HG03135 (cell line): ENCODE results near the gene CX3CL1.
A peak's percentile ranks its signal among the peaks of the same experiment; 100 is the strongest.
"Not testable (repeated sequence)": the region's sequence is repeated elsewhere in the genome, so short reads cannot be mapped to it uniquely, and the experiment has no call there.

Experiments used
- ATAC-seq: cut with Tn5 transposase; IDR thresholded peaks from one replicate; pipeline ENCODE4 v1.9.1; 2021; ENCODE audit warnings: mild to moderate bottlenecking, moderate library complexity; ENCODE audit not compliant: unreplicated experiment

Gene CX3CL1

DNA sequence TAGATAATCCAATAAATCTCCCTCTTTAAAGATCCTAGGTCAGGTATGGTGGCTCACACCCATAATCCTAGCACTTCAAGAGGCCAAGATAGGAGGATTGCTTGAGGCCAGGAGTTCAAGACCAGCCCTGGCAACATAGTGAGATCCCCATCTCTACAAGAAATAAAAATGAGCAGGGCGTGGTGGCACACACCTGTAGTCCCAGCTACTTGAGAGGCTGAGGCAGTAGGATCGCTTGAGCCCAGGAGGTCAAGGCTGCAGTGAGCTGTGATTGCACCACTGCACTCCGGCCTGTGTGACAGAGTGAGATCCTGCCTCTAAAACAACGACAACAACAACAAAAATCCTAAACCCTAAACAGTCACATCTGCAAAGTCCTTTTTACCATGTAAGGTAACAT is 15.7 kb upstream of the CX3CL1 start:
- ATAC-seq: no peak

DNA sequence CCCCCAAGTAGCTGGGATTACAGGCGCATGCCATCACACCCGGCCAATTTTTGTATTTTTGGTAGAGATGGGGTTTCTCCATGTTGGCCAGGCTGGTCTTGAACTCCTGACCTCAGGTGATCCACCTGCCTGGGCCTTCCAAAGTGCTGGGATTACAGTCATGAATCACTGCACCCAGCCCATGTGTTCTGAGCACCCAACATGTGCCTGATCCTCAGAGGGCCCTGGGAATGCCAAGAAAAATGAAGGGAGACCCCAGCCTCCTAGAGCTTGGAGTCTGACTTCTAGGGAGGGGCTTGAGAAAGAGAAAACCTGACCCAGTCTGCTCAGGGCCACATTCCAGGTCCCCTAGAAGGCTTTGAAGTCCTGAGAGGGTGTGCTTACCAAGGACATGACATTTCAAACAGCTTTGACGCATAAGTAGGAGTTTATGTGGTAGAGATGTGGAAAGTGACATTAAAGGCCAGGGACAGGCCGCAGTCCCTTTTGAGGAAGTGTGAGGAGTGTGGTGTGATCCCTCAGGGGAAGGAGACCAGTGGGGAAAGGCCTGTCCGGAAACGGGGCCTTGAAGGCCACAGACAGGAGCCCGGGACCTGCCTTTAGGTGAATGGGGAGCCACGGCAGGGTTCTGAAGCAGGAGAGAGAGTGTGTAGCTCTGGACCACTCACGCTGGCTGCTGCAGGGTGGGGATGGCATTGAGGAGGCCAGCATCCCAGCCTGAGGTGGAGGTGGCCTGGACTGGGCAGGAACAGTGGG is 14.8 kb upstream of the CX3CL1 start:
- no peak for ATAC-seq

DNA sequence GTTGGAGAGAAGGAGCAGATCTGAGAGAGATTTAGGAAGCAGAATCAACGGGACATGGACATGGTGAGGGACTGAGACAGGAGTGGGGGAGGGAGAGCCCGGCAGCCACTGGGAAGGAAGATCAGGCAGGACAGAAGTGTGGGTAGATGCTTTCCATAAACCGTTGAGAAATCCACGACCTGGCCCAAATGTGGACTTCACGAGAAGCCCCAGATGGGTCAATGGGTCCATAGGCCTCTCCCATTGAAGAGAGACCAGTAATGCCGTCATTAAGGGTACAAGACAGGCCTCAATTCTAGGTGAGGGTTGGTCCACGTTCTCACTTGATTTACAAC is 14.2 kb upstream of the CX3CL1 start:
- no peak for ATAC-seq

DNA sequence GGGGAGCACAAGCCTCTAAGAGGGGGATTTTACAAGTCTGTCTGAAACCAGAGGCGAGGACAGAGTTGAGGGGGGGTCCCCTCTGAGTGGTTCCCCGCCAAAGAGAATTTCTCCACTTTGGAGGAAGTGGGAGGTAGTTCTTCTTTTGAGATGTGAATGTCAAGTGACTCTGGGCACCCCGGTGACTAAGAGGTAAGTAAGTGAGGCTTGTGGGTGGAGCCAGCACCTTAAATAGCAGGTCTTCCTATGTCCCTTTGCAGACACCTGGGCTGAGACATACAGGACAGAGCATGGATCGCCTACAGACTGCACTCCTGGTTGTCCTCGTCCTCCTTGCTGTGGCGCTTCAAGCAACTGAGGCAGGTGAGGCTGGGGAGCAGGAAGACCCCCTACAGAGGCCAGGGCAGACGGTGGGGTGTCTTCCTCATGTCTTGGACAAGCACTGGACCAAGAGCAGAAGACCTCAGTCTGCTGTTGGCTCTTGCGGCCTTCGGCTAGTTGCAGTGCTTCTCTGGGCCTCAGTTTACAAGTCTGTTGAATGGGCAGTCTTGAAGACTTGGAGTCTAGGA is 13.7 kb upstream of the CX3CL1 start, which contains the start of gene CCL22:
CCL22 (plus strand) TSS at position 257 of the 569 bp plus-strand sequence; CDS start at position 291, 34 bp downstream.
- ATAC-seq: no peak

DNA sequence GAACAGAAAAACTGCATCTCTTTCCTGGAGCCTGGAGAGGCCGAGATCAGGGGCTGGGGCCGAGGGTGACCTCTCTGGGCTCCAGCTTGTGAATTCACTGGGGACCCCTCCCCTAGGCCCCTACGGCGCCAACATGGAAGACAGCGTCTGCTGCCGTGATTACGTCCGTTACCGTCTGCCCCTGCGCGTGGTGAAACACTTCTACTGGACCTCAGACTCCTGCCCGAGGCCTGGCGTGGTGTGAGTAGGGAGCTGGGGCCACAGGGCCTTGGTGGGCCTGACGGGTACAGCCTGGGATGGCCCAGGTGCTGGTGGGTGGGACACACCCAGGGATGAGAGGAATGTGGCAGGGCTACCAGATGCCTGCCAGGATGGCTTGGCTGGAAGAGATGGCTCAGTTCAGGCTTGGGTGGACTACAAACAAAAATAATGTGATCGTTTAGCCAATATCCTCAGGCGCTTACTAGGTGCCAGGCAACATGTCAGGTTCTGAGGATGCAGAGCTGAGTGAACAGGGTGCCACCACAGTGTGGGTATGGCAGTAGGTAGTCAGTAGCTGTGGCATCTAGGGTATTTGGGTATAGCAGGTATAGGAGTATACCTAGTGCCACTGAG is 11.9 kb upstream of the CX3CL1 start:
- ATAC-seq: no peak

DNA sequence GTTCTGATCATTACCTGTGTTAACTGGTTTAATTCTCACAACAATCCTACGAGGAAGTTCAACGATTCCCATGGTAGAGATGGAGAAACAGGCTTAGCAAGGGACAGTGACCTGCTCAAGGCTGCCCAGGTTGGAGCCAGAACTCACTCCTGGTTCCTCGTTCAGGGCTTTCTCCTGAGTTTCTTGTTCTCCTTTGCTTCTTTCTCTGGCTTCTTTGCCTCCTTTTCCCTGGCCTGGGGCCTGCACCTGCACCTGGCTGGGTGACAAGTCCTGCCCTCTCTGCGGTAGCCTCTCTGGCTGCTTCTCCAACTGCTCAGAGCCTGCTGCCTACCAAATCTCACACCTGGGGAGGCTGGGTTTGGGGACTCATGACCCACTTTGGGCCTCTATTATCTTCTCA is 10.9 kb upstream of the CX3CL1 start:
- no peak for ATAC-seq

GRCh38 chr16:57364143-57364542 is 8.1 kb upstream of the CX3CL1 start:
- no peak for ATAC-seq

- ATAC-seq: no peak
Measured at GRCh38 chr16:57366544-57367040, 5.7 kb upstream of the CX3CL1 start.

DNA sequence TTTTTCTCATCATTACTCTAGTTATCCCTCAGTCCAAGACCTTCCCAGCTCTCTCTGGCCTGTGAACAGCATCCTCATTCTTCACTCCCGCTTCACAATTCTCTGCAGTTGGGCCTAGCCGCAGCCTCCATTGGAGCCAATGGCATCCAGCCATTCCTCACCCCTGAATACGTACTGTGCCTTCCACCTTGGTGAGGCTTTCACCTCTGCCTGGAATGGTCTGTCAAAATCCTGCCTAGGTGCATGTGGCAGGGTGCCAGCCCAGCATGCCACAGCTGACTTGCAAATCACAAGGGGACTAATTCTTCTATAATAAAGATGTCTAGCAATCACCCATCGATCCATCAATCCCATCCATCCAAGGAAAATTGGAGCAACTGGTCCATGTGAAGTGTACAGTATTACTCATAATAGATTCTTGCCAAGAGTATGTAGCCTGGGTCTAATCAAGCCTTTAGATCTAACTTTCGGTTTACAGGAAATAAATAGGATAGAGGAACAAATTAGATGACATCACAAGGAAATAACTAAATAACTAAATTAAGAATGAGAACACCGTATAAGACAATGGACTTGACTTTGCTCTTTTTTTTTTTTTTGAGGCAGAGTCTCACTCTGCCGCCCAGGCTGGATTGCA is 5.1 kb upstream of the CX3CL1 start:
- ATAC-seq: no peak

GRCh38 chr16:57371494-57372371 is 557 bp upstream of the CX3CL1 start:
- no peak for ATAC-seq

- no peak for ATAC-seq
Measured at GRCh38 chr16:57373117-57373947, 1.0 kb downstream of the CX3CL1 start.

- no peak for ATAC-seq
Measured at GRCh38 chr16:57374067-57374534, 1.8 kb downstream of the CX3CL1 start.

GRCh38 chr16:57374925-57375465 is 2.7 kb downstream of the CX3CL1 start:
- not testable (repeated sequence) for ATAC-seq

DNA sequence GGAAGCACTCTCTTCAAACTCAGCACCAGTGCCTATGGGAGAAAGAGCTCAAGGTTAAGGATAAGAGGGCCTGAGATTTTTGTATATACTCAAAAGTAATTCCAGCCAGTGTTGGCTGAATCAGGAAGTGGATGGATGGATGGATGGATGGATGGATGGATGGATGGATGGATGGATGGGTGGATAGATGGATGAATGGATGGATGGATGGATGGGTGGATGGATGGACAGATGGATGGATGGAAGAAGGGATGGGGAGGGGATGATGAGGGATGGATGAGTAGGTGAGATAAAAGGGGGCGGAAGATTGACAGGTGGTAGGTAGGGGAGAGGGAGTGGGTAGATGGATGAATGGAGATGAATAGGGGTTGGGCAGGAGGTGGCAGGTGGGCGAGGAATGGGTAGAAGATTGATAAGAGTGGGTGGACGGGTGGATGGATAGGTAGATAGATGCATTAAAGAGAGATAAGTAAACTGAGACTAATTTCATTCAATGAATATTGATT is 4.1 kb downstream of the CX3CL1 start:
- no peak for ATAC-seq

DNA sequence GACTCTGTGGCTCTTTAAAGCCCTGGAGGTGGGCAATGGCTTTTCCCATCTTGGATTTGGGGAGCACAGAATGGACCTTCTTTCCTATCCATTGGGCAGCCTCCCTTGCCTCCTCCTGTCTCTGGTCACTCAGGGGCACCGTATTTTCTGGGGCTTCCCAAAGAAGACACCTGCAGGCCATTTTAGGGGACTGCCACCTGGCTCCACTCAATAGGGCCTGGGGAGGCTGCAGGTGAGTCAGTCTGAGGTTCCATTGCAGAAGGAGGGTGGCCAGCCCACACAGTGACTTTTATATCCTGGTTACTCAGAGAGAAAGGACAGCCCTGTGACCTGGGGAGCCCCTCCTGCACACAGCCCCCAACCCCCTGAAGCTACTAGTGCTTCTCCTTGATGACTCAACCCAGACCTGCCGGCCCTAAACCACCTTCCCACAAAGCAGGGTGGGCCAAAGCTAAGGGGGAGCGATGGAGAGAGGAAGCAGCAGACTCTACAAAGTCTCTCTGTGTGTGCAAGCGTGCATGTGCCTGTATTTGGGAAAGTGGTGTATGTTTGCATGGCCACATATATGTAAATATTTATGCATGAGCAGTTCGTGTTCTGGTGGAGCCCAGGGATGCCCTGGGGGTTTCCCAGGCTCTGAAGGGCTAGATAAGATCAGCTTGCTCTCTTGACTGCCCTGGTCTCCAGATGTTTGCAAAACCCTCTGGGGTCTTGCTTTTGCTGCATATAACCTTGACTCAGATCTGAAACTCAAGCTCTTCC is 5.0 kb downstream of the CX3CL1 start:
- ATAC-seq: peak; percentile 61

- ATAC-seq: no peak
Measured at GRCh38 chr16:57379579-57379978, 7.3 kb downstream of the CX3CL1 start.

- no peak for ATAC-seq
Measured at GRCh38 chr16:57380671-57381462, 8.6 kb downstream of the CX3CL1 start.
